IPS-NIHi11 (cell line): Measurements from ENCODE around the gene LRP1B.
"Not testable (repeated sequence)": the region's sequence is repeated elsewhere in the genome, so short reads cannot be mapped to it uniquely, and the experiment has no call there.

Source experiments
- DNase-seq: peaks from one replicate; pipeline ENCODE4 v3.0.0; 2012; ENCODE audit warnings: mixed read lengths, low spot score

Gene LRP1B

GRCh38 chr2:140601801-140602200, 1529.0 kb downstream of the LRP1B start:
- DNase-seq: no peak

DNA sequence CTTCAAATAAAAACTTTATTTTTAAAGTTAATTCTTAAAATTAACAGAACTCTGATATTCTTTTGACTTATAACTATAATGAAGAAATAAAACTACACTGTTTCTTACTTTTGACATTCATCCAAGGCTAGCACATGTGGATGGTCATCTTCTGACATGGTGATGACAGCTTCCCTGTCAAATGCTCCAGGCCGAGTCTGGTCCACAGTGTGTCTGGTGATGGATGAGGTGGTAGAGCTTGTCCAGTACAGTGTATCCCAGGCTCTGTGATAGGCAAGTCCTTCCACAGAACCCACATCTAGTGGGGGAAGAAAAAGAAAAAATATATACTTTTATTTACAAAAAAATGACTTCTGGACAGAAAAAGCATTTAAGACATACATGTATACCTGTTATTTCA, 1529.5 kb downstream of the LRP1B start:
- no peak for DNase-seq

GRCh38 chr2:140600116-140600515, 1530.7 kb downstream of the LRP1B start:
- DNase-seq: no peak

- peak; percentile 14 for DNase-seq
Observed at GRCh38 chr2:140597836-140598235, 1533.0 kb downstream of the LRP1B start.

DNA sequence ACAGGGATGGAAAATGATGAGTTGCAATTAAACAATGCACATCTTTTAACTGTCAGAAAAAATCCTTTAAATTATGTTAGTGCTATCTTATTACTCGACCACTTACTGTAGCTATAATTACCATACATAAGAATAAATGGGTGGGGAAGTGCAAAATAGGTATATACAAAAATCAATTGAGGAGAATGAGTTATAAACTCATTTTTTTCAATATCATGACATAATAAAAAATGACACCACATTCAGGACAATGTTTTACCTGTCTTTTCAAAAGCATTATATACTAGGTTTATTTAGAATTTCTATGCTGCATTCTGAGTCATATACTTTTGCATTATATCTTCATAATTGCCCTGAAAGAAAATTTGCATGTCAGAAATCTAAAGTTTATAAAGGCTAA, 1533.6 kb downstream of the LRP1B start:
- DNase-seq: no peak

- DNase-seq: no peak
Observed at GRCh38 chr2:140596447-140596846, 1534.4 kb downstream of the LRP1B start.

- no peak for DNase-seq
Observed at GRCh38 chr2:140595107-140595506, 1535.7 kb downstream of the LRP1B start.

DNA sequence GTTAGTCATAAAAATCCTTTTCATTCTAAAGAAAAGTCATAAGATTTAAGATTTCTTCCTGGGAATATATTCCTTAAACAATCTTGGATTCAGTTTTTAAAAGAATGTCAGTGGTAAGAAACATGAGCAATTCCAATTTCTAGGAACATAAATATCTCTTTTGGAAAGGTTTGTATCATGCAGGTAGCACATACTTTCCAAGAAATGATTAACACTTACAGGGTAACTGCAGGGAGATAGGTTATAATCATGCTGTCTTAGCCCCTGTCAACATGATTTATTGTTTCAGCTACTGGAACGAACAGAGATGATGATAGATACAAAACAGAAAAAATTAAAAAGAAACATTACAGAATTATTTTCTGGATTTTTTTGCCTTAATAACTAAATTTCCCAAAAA, 1537.7 kb downstream of the LRP1B start:
- no peak for DNase-seq

GRCh38 chr2:140589696-140590095, 1541.1 kb downstream of the LRP1B start:
- DNase-seq: no peak

DNA sequence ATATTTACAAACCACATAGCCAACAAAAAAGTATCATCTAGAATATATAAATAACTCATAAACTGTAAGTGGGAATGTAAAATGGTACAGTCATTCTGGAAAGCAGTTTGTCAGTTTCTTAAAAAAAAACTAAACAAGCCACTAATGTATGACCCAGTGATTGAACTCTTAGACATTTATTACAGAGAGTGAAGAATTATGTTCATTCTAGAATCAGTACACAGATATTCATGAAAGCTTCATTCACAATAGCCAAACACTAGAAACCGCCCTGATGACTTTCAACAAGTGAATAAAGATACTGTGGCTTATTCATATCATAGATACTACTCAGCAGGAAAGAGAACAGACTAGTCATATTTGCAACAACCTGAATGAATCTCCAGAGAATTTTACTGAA, 1541.5 kb downstream of the LRP1B start:
- no peak for DNase-seq

DNA sequence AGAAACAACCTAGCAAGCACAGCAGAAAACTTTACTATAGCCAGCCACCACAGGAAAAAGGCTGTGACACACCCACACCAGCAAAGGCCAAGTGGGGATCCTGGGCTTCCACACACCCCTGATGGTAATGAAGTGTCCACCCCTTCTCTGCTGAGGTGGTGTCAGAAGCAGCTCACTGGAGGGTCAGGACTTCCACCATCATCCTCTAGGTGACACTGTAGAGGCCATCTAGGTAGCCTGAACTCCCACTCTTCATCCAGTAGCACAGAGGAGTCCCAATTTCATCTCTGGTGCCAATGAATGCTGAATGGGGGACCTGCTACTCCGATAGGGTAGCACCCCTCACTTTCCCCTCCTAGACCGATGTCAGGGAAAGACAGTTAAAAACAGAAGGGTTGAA, 1544.4 kb downstream of the LRP1B start:
- peak; percentile 65 for DNase-seq

DNA sequence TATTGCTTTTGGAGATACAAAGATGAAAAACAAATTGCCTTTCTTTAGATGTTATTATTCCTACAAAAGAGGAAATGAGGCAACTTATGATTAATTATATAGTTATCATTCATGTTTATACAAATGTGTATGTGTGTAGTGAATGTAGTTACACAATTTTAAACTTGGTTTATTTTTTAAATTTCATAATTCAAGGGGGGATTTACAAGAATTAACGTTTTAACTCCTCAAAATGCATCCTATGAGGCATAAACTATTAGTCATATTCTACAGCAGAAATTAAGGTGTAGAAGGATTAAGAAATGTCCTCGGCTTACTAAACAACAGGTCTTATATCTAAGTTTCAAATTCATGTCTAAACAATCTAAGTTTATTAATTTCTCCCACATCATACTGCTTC, 1545.8 kb downstream of the LRP1B start:
- no peak for DNase-seq

DNA sequence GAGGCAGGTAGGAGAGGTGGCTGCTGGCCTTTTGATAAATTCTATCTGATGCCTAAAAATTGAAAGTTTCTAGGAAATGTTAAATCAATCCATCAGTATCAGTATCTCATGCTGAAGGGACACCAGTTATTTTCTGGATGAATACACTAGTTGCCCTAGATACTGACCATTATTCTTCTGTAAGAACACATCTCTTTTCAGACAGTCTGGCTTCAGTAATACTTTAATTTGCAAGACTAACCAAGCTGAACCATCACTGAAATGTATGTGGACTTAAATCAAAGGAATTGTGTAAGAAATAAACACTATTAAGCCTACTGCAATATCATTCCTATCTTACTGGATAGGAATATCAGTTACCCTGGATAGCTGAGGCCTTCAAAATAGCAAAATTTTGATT, 1546.3 kb downstream of the LRP1B start:
- DNase-seq: no peak

GRCh38 chr2:140580532-140581151, 1550.2 kb downstream of the LRP1B start:
- DNase-seq: no peak

DNA sequence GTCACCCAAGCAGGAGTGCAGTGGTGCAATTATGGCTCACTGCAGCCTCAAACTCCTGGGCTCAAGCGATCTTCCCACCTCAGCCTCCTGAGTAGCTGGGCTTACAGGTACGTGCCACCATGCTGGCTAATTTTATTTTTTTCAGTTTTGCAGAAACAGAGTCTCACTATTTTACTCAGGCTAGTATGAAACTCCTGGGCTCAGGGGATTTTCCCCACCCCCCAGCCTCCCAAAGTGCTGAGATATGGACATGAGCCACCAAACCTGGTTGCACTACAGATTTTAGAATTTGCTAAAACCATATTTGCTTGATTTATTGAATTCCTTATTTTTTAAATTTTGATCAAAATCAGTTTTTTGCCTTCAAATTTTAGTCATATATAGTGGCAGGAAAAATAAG, 1553.4 kb downstream of the LRP1B start:
- no peak for DNase-seq

DNA sequence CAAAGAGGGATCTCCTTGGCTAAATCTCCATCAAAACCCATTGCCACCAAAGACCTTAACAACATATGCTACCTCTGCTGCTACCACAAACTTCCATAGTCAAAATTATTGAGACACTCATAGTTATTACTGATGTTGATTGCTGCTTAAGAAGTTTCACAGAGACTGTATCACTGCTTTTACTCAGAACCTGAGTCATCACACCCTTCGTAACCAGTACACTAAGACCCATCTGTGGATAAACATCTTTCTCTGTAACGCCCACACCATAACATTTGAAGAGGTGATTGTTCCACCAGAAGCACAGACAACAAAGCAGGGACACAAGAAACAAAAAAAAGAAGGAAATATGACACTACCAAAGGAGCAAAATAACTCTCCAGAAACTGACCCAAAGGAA, 1563.1 kb downstream of the LRP1B start:
- DNase-seq: no peak

DNA sequence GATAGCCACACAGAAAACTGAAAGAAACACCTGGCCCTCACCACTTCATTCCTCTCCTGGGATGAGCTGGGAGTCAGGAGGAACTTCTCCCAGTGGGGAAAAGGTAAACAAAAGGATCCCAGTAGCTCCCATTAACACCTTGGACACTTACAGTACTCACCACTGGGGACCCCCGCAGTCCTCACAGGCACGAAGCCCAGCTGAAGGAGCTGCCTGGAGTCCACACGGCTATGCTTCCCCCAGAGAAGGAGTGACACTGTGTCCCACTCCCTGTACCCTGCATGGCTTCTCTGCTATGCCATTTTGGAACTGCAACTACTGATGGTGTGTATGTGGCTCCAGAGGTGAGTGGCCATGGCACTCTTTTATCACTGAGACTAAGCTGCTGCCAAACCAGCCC, 1565.1 kb downstream of the LRP1B start:
- DNase-seq: no peak

GRCh38 chr2:140555701-140556100, 1575.1 kb downstream of the LRP1B start:
- no peak for DNase-seq

GRCh38 chr2:140552634-140553033, 1578.2 kb downstream of the LRP1B start:
- DNase-seq: no peak

GRCh38 chr2:140551287-140551686, 1579.5 kb downstream of the LRP1B start:
- no peak for DNase-seq

GRCh38 chr2:140550821-140551220, 1580.0 kb downstream of the LRP1B start:
- no peak for DNase-seq

- not testable (repeated sequence) for DNase-seq
Observed at GRCh38 chr2:140544769-140545168, 1586.0 kb downstream of the LRP1B start.

DNA sequence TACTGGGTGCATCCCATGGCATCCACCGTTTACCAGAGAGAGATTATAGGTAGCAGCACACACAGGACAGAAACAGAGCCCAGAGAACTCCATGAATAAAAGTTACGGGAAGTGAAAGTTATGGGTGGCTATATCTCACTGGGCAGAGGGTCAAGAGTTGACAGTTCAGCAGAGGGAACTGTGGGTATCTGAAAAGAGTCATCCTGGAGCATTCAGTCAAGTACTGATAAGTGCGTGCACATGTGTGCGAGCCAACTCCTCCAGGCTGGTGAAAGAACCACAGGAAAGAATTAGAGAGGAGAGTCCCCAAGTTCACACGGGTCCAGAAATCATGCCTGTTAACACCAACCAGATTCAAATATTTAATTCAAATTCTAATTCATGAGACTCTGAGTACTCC, 1588.2 kb downstream of the LRP1B start:
- no peak for DNase-seq

GRCh38 chr2:140539242-140539875, 1591.5 kb downstream of the LRP1B start:
- no peak for DNase-seq
